ENCODE measurements around the gene NPL.
A peak's percentile ranks its signal among the peaks of the same experiment; 100 is the strongest.

NPL gene

GRCh38 chr1:182823220-182823619 is 33.6 kb downstream of the NPL start:
- no peak for DNase-seq

GRCh38 chr1:182826892-182827291 is 37.3 kb downstream of the NPL start:
- peak; percentile 49 for DNase-seq

- peak; percentile 58 for DNase-seq
Observed at GRCh38 chr1:182829285-182829932, 39.8 kb downstream of the NPL start.

DNA sequence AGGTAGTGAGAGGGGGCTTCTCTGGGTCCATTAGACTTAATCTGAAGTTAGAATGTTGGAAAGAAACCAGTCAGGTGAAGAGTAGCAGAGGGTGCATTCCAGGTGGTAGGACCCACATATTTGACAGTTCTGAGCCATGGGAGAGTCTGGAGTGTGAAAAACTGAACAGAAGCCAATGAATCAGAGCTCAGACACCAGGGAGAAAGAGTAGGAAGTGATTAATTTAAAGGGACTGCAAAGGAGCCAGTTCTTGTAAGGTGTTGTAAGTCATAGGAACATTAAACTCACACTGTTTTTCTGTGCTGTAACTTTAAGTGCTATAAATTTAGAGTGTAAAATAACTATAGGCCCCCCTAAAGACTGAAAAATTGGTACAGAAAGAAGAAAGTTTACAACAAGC is 43.7 kb downstream of the NPL start:
- DNase-seq: no peak

DNA sequence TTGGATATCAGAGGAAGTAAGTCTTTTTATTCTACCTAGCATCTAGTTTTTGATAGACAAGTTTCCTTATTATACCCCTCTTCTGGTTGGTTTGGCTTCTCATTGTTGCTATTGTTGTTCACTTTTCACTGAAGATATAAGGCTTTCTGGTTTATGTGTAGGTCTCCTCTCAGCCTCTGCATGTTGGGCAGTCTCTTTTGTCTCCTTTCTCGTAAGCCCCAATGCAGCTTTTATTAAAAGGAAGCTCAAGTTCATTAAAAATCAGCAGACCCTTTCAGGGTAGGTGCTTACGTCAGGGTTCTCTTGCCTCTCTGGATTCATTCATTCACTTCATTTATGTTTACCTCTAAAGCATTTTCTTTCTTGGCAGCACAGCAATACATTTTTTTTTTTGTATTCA is 44.8 kb downstream of the NPL start:
- DNase-seq: no peak

GRCh38 chr1:182835806-182836205 is 46.2 kb downstream of the NPL start:
- no peak for DNase-seq

GRCh38 chr1:182839209-182840066 is 49.9 kb downstream of the NPL start, which contains the start of gene DHX9:
TSS of gene DHX9 (plus strand) at chr1:182839347. CDS start at chr1:182842567, 3,220 bp downstream.
- DNase-seq: peak; percentile 96

- DNase-seq: peak; percentile 33
Observed at GRCh38 chr1:182841368-182841988, 51.9 kb downstream of the NPL start.

DNA sequence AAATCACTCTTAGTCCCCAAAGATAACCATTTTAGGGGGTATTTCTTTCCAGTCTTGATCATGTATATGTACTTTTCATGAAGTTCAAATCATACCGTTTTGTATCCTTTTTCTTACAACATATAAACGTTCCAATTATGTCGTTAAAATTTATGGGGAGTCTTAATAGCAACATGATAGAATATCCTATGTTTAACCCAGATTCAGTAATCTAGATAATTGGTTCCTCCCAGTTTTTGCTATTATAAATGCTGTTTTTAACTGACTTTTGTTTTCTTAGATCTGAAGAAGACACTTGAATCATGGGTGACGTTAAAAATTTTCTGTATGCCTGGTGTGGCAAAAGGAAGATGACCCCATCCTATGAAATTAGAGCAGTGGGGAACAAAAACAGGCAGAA is 52.7 kb downstream of the NPL start:
- DNase-seq: no peak

DNA sequence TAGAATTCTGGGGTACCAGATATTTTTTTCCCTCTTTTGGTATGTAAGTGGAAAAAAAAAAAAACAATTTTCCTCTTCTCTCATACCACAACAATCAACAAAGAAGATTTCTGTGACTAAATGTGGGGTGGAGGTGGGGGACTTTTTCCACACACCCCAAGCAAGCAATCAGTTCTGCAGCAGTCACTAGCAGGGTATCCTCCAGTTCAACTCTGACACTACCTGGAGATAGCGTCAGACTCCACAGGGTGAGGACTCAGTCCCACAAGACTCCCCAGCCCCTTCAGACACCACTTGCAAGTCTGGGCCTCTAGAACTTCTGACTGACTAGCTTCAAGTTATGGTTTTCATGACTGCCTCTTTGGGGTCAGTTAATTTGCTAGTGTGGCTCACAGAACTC is 55.8 kb downstream of the NPL start:
- DNase-seq: no peak

DNA sequence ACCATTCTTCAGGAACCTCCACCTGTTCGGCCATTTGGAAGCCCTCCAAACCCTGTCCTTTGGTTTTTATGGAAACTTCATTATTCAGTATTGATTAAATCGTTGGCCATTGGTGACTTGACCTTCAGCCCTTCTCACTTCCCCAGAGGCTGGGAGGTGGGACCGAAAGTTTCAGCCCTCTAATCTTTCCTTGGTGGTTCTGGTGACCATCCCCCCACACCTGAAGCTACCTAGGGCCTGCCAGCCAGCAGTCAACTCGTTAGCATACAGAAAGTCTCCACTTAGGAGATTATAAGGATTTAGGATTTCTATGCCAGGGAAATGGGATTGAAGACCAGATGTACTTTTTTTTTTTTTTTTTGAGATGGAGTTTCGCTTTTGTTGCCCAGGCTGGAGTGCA is 56.3 kb downstream of the NPL start:
- DNase-seq: no peak

- no peak for DNase-seq
Observed at GRCh38 chr1:182847105-182847504, 57.5 kb downstream of the NPL start.

DNA sequence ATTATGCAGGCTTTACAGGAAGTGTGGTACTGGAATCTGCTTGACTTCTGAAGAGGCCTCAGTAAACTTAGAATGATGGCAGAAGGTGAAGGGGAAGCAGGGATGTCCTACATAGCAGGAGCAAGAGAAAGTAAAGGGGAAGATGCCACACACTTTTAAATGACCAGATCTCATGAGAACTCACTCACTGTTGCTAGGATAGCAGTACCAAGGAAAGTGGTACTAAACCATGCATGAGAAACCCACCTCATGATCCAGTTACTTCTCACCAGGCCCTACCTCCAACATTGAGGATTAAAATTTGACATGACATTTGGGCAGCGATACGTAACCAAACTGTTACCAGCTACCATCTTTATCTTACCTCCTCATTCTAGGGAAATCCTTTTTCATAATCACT is 59.2 kb downstream of the NPL start:
- no peak for DNase-seq

DNA sequence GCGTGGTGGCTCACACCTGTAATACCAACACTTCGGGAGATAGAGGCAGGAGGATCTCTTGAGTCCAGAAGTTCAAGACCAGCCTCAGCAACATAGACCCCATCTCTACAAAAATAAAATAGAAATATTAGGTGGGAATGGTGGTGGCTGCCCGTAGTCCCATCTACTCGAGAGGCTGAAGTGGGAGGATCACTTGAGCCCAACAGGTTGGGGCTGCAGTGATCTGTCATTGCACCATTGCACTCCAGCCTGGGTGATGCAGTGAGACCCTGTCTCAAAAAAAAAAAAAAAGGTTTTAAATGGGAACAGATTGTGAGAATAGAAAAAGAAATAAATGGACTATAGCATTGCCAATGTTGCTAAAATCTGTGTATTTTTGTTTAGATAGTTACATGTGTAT is 60.7 kb downstream of the NPL start:
- no peak for DNase-seq

- no peak for DNase-seq
Observed at GRCh38 chr1:182851825-182852224, 62.3 kb downstream of the NPL start.

DNA sequence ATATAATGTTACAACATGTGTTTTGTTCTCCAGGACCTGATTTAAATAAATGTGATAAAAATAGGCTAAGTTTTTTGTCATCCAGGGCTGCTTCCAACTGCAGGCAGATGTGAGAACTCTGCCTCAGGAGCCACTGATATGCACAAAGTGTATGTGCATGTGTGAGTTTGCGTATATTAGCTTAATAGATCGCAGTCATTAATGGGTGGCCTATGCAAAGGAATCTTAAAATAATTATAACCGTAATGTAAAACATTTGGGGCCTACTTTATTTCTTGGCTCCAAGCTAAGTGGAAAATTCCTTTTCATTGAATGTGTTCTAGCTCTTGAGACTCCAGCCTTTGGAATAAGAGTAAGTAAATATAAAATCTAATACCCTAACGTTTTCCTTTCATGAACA is 66.3 kb downstream of the NPL start:
- DNase-seq: no peak

GRCh38 chr1:182857212-182857611 is 67.6 kb downstream of the NPL start:
- no peak for DNase-seq

DNA sequence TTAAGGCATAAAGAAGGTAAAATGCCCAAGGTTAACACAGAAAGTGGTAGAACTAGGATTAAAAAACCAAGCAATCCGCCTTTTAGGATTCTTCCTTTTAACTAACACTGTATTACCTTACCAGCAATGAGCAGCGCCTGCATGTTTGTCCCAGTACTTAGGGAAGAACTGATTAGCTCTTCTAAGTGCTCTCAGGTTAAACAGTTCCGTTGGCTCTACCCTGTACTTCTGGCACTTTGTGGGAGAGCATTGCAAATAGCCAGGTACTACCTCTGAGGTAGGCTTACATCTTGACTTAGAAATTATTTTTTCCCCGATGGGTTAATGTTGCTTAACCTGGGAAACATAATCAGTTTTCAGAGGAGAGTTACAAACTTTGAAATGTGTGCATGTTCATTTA is 71.1 kb downstream of the NPL start:
- no peak for DNase-seq

DNA sequence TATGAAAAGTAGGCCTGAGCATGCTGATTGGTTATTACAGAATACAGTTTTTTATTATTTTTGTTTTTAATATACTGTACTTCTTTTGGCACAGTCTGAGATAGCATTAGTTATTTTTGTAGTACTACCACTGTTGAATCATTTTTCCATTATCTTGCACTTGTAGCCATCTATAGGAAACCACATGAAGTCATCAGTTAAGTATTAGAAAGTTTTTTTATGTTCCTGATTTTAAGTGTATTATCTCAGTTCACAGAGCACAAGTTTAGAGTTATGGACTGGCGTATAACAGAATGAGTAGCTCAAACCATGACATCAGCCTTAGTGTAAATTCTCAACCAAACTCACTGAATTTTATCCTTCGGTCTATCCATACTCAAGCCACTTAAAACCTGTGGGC is 72.4 kb downstream of the NPL start:
- DNase-seq: no peak

DNA sequence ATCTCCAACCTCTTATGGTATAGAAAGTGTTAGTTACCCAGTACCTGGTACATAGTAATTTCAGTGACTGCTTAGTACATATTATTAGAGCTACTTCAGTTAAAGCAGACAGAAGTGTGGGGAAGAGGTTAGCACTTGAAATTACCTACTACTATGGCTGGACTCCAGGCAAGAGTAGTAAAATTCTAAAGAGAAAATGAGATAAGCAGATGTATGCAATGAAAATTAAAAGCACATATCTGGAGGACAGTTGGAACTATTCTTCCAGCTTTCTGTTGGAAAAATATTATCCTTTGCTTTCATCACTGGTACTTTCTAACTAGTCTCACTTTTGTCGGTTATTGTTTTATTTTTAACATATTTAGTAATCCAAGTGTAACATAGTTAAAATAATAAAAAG is 73.3 kb downstream of the NPL start:
- DNase-seq: no peak

GRCh38 chr1:182863940-182864339 is 74.4 kb downstream of the NPL start:
- DNase-seq: no peak

DNA sequence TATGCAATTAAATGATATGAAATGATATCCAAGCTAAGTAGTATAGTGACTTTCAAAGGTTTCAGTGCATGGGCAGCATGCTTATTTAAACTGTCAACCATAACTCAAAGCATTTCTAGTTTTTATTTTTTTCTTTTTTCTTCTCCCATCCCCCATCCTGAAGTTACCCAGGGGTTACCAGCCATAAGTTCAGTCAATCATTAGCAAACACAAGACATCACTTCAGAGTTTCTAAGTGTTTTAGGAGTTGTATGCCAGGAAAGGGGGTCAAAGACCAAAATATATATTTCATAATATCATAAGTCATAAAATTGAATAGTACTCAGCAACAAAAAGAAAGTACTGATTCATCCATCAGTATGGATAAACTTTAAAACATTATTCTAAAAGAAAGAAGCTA is 78.3 kb downstream of the NPL start:
- no peak for DNase-seq

- DNase-seq: no peak
Observed at GRCh38 chr1:182869241-182869666, 79.7 kb downstream of the NPL start.

DNA sequence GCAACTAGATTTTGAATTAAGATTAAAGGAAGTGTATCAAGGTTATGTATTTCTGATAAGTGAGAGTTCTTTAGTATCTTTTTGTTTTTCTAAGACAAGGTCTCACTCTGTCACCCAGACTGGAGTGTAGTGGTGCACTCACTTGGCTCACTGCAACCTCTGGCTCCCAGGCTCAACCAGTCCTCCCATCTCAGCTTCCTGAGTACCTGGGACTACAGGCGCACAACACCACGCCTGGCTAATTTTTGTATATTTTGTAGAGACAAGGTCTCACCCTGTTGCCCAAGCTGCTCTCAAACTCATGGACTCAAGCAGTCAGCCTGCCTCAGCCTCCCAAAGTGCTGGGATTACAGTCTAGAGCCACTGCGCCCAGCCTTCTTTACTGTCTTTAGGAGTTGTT is 83.3 kb downstream of the NPL start:
- DNase-seq: no peak
